HCT116 (cell line): ENCODE data around the gene ADARB2. TPM values are rescaled to one million over a fixed set of nuclear protein-coding genes. Genes with fewer than 3 reads are reported as not detected.

Experiments used
- ATAC-seq: fragments of 200-7000 bp; cut with Tn5 transposase; 2 replicates; pipeline ENCODE4 v1.9.1; 2020; ENCODE audit warnings: mild to moderate bottlenecking, moderate library complexity
- BruUV-seq: library from RNA; stranded (reverse); fragments of 400-500 nt; replicated peaks from 2 replicates; lab custom pipeline; 2021; lab: Mats Ljungman, UMichigan
- CTCF ChIA-PET: fragments of 300-600 bp; sonication (Branson Sonifier 250); formaldehyde crosslinking; loops from one replicate; lab custom pipeline; 2021; ENCODE audit warnings: antibody characterized with exemption; lab: Charles Lee
- POLR2A ChIA-PET: fragments of 300-600, 350-600 bp; sonication (Branson Sonifier 250); formaldehyde crosslinking; loops from one replicate; lab custom pipeline; 2021; ENCODE audit warnings: antibody characterized with exemption; lab: Charles Lee
- RAD21 ChIA-PET, 2 experiments: fragments of 300-600 bp; sonication (Branson Sonifier 250); formaldehyde crosslinking; loops; one replicate each; lab custom pipeline; 2023; ENCODE audit warnings: low total read pairs in 2 of 2; ENCODE audit not compliant: uncharacterized antibody in 2 of 2, unreplicated experiment in 2 of 2, low non-redundant PET in 1 of 2; lab: Charles Lee
- DNase-seq: peaks from one replicate; pipeline ENCODE4 v3.0.0-alpha.2; 2010; ENCODE audit warnings: low read depth, low spot score
- H2AFZ ChIP-seq: fragments of 200-600 bp; shearing (Covaris generic), sonication (generic); 2 replicates; pipeline ENCODE4 v1.6.1; 2017; ENCODE audit warnings: low read depth, mixed run types, mixed read lengths, antibody characterized with exemption, low read length; ENCODE audit not compliant: poor library complexity, severe bottlenecking
- H3K27ac ChIP-seq: 2 replicates; pipeline ENCODE4 v1.5.1; 2012; ENCODE audit warnings: low read depth, low read length
- H3K27me3 ChIP-seq: fragments of 200-600 bp; sonication (generic); 2 replicates; pipeline ENCODE4 v1.6.1; 2016; ENCODE audit warnings: mixed run types, low read length, mixed read lengths; ENCODE audit not compliant: insufficient read depth
- H3K36me3 ChIP-seq, 2 experiments: fragments of 200-500 bp in 1 of 2; fragments of 200-600 bp in 1 of 2; sonication (Bioruptor generic) in 1 of 2; sonication (generic) in 1 of 2; 2 replicates each; pipeline versions ENCODE4 v1.5.1 to v1.6.1; 2014 to 2016; ENCODE audit warnings: low read length in 2 of 2, inconsistent platforms in 1 of 2, mixed read lengths in 1 of 2, mixed run types in 1 of 2; ENCODE audit not compliant: insufficient read depth in 2 of 2, control insufficient read depth in 1 of 2
- H3K4me1 ChIP-seq, 2 experiments: fragments of 200-600 bp in 1 of 2; sonication (generic) in 1 of 2; 2 replicates each; pipeline versions ENCODE4 v1.5.1 to v1.6.1; 2012 to 2017; ENCODE audit warnings: low read length in 2 of 2, inconsistent platforms in 1 of 2, mild to moderate bottlenecking in 1 of 2, mixed read lengths in 1 of 2, mixed run types in 1 of 2, moderate library complexity in 1 of 2; ENCODE audit not compliant: insufficient read depth in 2 of 2, control insufficient read depth in 1 of 2
- H3K4me2 ChIP-seq: fragments of 200-600 bp; sonication (generic); 2 replicates; pipeline ENCODE4 v1.6.1; 2017; ENCODE audit warnings: mixed run types, low read length, mixed read lengths
- H3K4me3 ChIP-seq, 2 experiments: fragments of 200-600 bp in 1 of 2; sonication (generic) in 1 of 2; replicated peaks in 1 of 2; 2 replicates each; pipeline ENCODE4 v1.5.1; 2011 to 2016; ENCODE audit warnings: low read length in 2 of 2, control low read depth in 1 of 2, low read depth in 1 of 2, mild to moderate bottlenecking in 1 of 2, mixed read lengths in 1 of 2, mixed run types in 1 of 2
- H3K79me2 ChIP-seq: fragments of 200-600 bp; sonication (generic); 2 replicates; pipeline ENCODE4 v1.6.1; 2017; ENCODE audit warnings: mild to moderate bottlenecking, mixed run types, low read length, moderate library complexity, mixed read lengths; ENCODE audit not compliant: insufficient read depth
- H3K9ac ChIP-seq: fragments of 200-600 bp; sonication (generic); 2 replicates; pipeline ENCODE4 v1.6.1; 2016; ENCODE audit warnings: low read length, mixed read lengths
- H3K9me2 ChIP-seq: fragments of 200-600 bp; sonication (generic), shearing (Covaris generic); 2 replicates; pipeline ENCODE4 v1.6.1; 2017; ENCODE audit warnings: mixed run types, mild to moderate bottlenecking, moderate library complexity; ENCODE audit not compliant: insufficient read depth
- H3K9me3 ChIP-seq, 2 experiments: fragments of 200-500 bp in 1 of 2; fragments of 200-600 bp in 1 of 2; sonication (Bioruptor generic) in 1 of 2; sonication (generic) in 1 of 2; 2 replicates each; pipeline ENCODE4 v1.6.1; 2014 to 2017; ENCODE audit warnings: low read length in 2 of 2, mixed read lengths in 2 of 2, inconsistent platforms in 1 of 2, low read depth in 1 of 2, mild to moderate bottlenecking in 1 of 2, mixed run types in 1 of 2, moderate library complexity in 1 of 2; ENCODE audit not compliant: control insufficient read depth in 1 of 2, insufficient read depth in 1 of 2
- H4K20me1 ChIP-seq: fragments of 200-600 bp; sonication (generic), shearing (Covaris generic); 2 replicates; pipeline ENCODE4 v1.6.1; 2017; ENCODE audit warnings: mixed run types, mild to moderate bottlenecking, moderate library complexity; ENCODE audit not compliant: insufficient read depth
- CEBPB ChIP-seq: IDR thresholded peaks from 2 replicates; pipeline ENCODE4 v1.6.1; 2012; ENCODE audit warnings: low read depth
- CTCF ChIP-seq, 3 experiments: fragments of 200-600 bp in 1 of 3; sonication (generic) in 1 of 3; IDR thresholded peaks in 2 of 3; conservative IDR thresholded peaks in 1 of 3; 2 replicates each; pipeline ENCODE4 v1.5.1; 2012 to 2017; ENCODE audit warnings: low read depth in 2 of 3, low read length in 2 of 3, antibody characterized with exemption in 1 of 3, borderline replicate concordance in 1 of 3, control low read depth in 1 of 3, mild to moderate bottlenecking in 1 of 3, mixed read lengths in 1 of 3, mixed run types in 1 of 3, moderate library complexity in 1 of 3; ENCODE audit not compliant: insufficient read depth in 1 of 3
- ELF1 ChIP-seq: IDR thresholded peaks from 2 replicates; pipeline ENCODE4 v1.6.1; 2012; ENCODE audit warnings: low read depth, borderline replicate concordance
- EZH2phosphoT487 ChIP-seq: fragments of 200-600 bp; IDR thresholded peaks from 2 replicates; pipeline ENCODE4 v1.6.1; 2018; ENCODE audit warnings: antibody characterized with exemption, borderline replicate concordance
- FOSL1 ChIP-seq: IDR thresholded peaks from 2 replicates; pipeline ENCODE4 v1.6.1; 2012; ENCODE audit warnings: low read depth
- JUND ChIP-seq: IDR thresholded peaks from 2 replicates; pipeline ENCODE4 v1.6.1; 2012
- MAX ChIP-seq: IDR thresholded peaks from 2 replicates; pipeline ENCODE4 v1.6.1; 2012
- POLR2AphosphoS5 ChIP-seq: IDR thresholded peaks from 2 replicates; pipeline ENCODE4 v1.6.1; 2011; ENCODE audit warnings: mild to moderate bottlenecking, low read depth, low read length, moderate library complexity
- RAD21 ChIP-seq: IDR thresholded peaks from 2 replicates; pipeline ENCODE4 v1.6.1; 2012; ENCODE audit warnings: low read depth, mild to moderate bottlenecking
- SIN3A ChIP-seq: IDR thresholded peaks from 2 replicates; pipeline ENCODE4 v1.6.1; 2012; ENCODE audit warnings: low read depth
- SRF ChIP-seq: IDR thresholded peaks from 2 replicates; pipeline ENCODE4 v1.6.1; 2012; ENCODE audit warnings: low read depth
- ZBTB33 ChIP-seq: IDR thresholded peaks from 2 replicates; pipeline ENCODE4 v1.6.1; 2011; ENCODE audit warnings: mild to moderate bottlenecking, low read length, moderate library complexity; ENCODE audit not compliant: insufficient replicate concordance; ENCODE audit errors: extremely low read depth
- ZFX ChIP-seq: fragments of 450-650 bp; IDR thresholded peaks from 2 replicates; pipeline ENCODE4 v1.6.1; 2017
- intact Hi-C: fragments of 100-400 bp; cut with micrococcal nuclease; formaldehyde crosslinking; loops from 2 replicates; pipeline ENCODE4 v1.10.0; 2022
- total RNA-seq: library from RNA; stranded (reverse); gene quantifications from one replicate; pipeline ENCODE4 v1.2.1, GENCODE V29; 2021; ENCODE audit not compliant: unreplicated experiment

ADARB2 gene
- total RNA-seq, 1 experiment from 2014 or later: not detected

GRCh38 chr10:1247598-1248261 is 489.6 kb downstream of the ADARB2 start:
- ChIA-PET CTCF (no interaction called here), POLR2A (no interaction called here), RAD21 (no interaction called here)
- BruUV-seq: no TSS peak
- H3K36me3 ChIP-seq: no peaks in the 10 kb centered on the region
- DNase-seq (no peak), ATAC-seq (no peak)
- H4K20me1 ChIP-seq: no peaks in the 10 kb centered on the region
- H3K9ac ChIP-seq: no peak overlapping the region
- H2AFZ ChIP-seq: no peak overlapping the region
- H3K27ac ChIP-seq: no peak overlapping the region
- intact Hi-C loops: no loop called here
- H3K4me2 ChIP-seq: no peak overlapping the region
- no peaks in the 10 kb centered on the region for H3K9me3 ChIP-seq
- no peaks in the 10 kb centered on the region for H3K9me2 ChIP-seq
- no peak overlapping the region for H3K4me3 ChIP-seq
- peaks cover 44% of the 10 kb centered on the region for H3K27me3 ChIP-seq
- TF ChIP-seq ELF1 (no peak), MAX (no peak), CEBPB (no peak), EZH2phosphoT487 (no peak), POLR2AphosphoS5 (no peak)
- no peaks in the 10 kb centered on the region for H3K79me2 ChIP-seq
- no peaks in the 10 kb centered on the region for H3K4me1 ChIP-seq

- no TSS peak for BruUV-seq
- H3K27me3 ChIP-seq: peaks cover 32% of the 10 kb centered on the region
- H3K9ac ChIP-seq: no peak overlapping the region
- no peak overlapping the region for H3K4me3 ChIP-seq
- H3K79me2 ChIP-seq: no peaks in the 10 kb centered on the region
- H3K27ac ChIP-seq: no peak overlapping the region
- ChIA-PET RAD21 (no interaction called here), CTCF (interaction anchor here (1.1 kb wide), 2 partner anchors 23 to 134 kb away, joined by 4 to 5 read pairs; no protein-coding TSS in a partner anchor)
- H2AFZ ChIP-seq: no peak overlapping the region
- no peak overlapping the region for H3K4me2 ChIP-seq
- H3K9me2 ChIP-seq: no peaks in the 10 kb centered on the region
- ATAC-seq (no peak), DNase-seq (no peak)
- H3K36me3 ChIP-seq: no peaks in the 10 kb centered on the region
- no peaks in the 10 kb centered on the region for H3K9me3 ChIP-seq
- TF ChIP-seq CTCF (IDR thresholded peaks at IDR 0.05 in 2 of 3, conservative IDR thresholded peaks at IDR 0.05 in 1 of 3; ENCODE audit: borderline replicate concordance in 1 of 3, insufficient read depth in 1 of 3, low read depth in 2 of 3, low read length in 2 of 3) (no peak), SRF (no peak), ZFX (no peak), FOSL1 (no peak), SIN3A (no peak), ZBTB33 (no peak), EZH2phosphoT487 (no peak), JUND (no peak), RAD21 (no peak)
- TF ChIP-seq, all 23 proteins: peak for 0
- POLR2A ChIA-PET: no interaction called here
- Histone ChIP-seq H4K20me1 (no peaks in the 10 kb centered on the region), H3K4me1 (no peaks in the 10 kb centered on the region)
- intact Hi-C loops: no loop called here
Measured at GRCh38 chr10:1244493-1244892, 492.8 kb downstream of the ADARB2 start.
